ENCODE measurements around the gene SPIB. TPM values are rescaled to one million over a fixed set of nuclear protein-coding genes. Genes with fewer than 3 reads are reported as not detected.

SPIB gene
- total and polyA plus RNA-seq, 2 of the 4 experiments (the other 2 are of a cell fraction): not detected

DNA sequence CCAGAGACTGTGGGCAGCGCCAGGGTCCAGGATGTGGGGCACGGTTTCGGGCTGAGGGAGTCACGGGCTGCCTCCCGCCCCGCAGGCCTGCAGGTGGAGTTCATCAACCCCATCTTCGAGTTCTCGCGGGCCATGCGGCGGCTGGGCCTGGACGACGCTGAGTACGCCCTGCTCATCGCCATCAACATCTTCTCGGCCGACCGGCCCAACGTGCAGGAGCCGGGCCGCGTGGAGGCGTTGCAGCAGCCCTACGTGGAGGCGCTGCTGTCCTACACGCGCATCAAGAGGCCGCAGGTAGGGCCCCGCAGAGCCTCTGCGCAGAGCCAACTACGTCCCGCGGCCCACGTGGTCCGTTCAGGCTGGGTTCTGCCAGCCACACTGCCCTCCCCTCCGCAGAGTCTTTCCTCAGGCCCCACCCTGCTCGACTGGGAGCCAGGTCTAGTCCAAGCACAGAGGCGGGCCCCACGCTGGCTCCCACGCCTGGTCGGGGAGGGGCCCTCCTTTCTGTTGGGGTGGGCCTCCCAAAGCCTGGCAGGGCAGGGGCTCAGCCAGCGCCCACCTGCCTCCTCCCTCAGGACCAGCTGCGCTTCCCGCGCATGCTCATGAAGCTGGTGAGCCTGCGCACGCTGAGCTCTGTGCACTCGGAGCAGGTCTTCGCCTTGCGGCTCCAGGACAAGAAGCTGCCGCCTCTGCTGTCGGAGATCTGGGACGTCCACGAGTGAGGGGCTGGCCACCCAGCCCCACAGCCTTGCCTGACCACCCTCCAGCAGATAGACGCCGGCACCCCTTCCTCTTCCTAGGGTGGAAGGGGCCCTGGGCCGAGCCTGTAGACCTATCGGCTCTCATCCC is 36.6 kb upstream of the SPIB start:
- H2AK5ac ChIP-seq (ENCODE audit: low read depth, low read length): no peak overlapping the region
- in situ Hi-C loops (cut with MboI; ENCODE audit: low sequenced_read_pairs): no loop called here
- peaks cover 42% of the 10 kb centered on the region for H3K36me3 ChIP-seq (ENCODE audit: control insufficient read depth, insufficient read depth, low read length)
- H3K4me1 ChIP-seq (ENCODE audit: control insufficient read depth, insufficient read depth, low read length): no peaks in the 10 kb centered on the region; the same call in 1 of the 2 replicates
- peaks cover 10% of the 10 kb centered on the region for H4K20me1 ChIP-seq (ENCODE audit: insufficient read depth, low read length)
- H3K4me3 ChIP-seq (ENCODE audit: insufficient read depth, low read depth, low read length): no peak overlapping the region
- no peak overlapping the region for H3K9ac ChIP-seq (ENCODE audit: low read depth, low read length)
- H2BK5ac ChIP-seq (ENCODE audit: low read depth, low read length, poor library complexity, severe bottlenecking): no peak overlapping the region
- no peak overlapping the region for H4K91ac ChIP-seq (ENCODE audit: insufficient read depth, low read depth, low read length)
- no peaks in the 10 kb centered on the region for H3K9me3 ChIP-seq (ENCODE audit: control insufficient read depth, insufficient read depth, low read length)
- H2AFZ ChIP-seq (replicated peaks; ENCODE audit: low read length, poor library complexity): no peak overlapping the region
- H4K8ac ChIP-seq (ENCODE audit: low read depth in 2 of 2, low read length in 2 of 2): no peak overlapping the region
- intact Hi-C loops (cut with micrococcal nuclease): no loop called here
- no peak overlapping the region for H3K27ac ChIP-seq (ENCODE audit: insufficient read depth, low read length)
- no peak overlapping the region for H2BK20ac ChIP-seq (ENCODE audit: low read depth, low read length)
- no peak overlapping the region for H3K23ac ChIP-seq (ENCODE audit: low read depth, low read length)
- no peak for ATAC-seq (ENCODE audit: low read depth)
- no peak overlapping the region for H2AK9ac ChIP-seq (replicated peaks; ENCODE audit: low read depth, low read length, poor library complexity)
- no peaks in the 10 kb centered on the region for H3K27me3 ChIP-seq (ENCODE audit: control insufficient read depth, insufficient read depth, low read length)
- peaks cover 6% of the 10 kb centered on the region; the same call in 1 of the 2 replicates for H3K9me1 ChIP-seq (ENCODE audit: insufficient read depth, low read length)
- H4K5ac ChIP-seq (ENCODE audit: low read depth, low read length): no peak overlapping the region
- no peak overlapping the region for H3K4ac ChIP-seq (ENCODE audit: low read depth, low read length)
- no peak for DNase-seq
- no peak overlapping the region for H2BK15ac ChIP-seq (ENCODE audit: low read depth, low read length)
- H3K79me1 ChIP-seq (ENCODE audit: low read depth in 1 of 2, low read length in 2 of 2): peaks cover 0 to 52% of the 10 kb centered on the region in 2 experiments
- 95% methylated on average over 22 of the region's 58 CpGs; no CpG with 5 or more reads in 1 of the 2 experiments for WGBS, 2 experiments (ENCODE audit: extremely low coverage in 2 of 2, insufficient read length in 1 of 2)
- ChIA-PET POLR2A (ENCODE audit: unreplicated experiment) (no interaction called here), CTCF (no interaction called here)
- dilution Hi-C loops (cut with HindIII; ENCODE audit: low sequenced_read_pairs, unreplicated experiment): no loop called here
- H3K4me2 ChIP-seq (ENCODE audit: low read depth, low read length): no peak overlapping the region
- H3K56ac ChIP-seq (ENCODE audit: extremely low read depth, insufficient read depth, low read length): no peak overlapping the region
- no TSS peak for BruUV-seq (replicated peaks)
- H3K18ac ChIP-seq (ENCODE audit: low read depth, low read length): no peak overlapping the region
- no peak overlapping the region for H2BK120ac ChIP-seq (ENCODE audit: low read depth, low read length)
- H3K14ac ChIP-seq (replicated peaks; ENCODE audit: low read depth, low read length): no peak overlapping the region
- TF ChIP-seq RCOR1 (IDR thresholded peaks at IDR 0.05; ENCODE audit: insufficient replicate concordance, low read length): no peak
- TF ChIP-seq RAD21 (IDR thresholded peaks at IDR 0.05; ENCODE audit: low read length): no peak
- no peak for TF ChIP-seq NFE2L2 (IDR thresholded peaks at IDR 0.05; ENCODE audit: low read depth, low read length)
- TF ChIP-seq FOS (IDR thresholded peaks at IDR 0.05; ENCODE audit: low read depth, low read length): no peak
- TF ChIP-seq MAZ (IDR thresholded peaks at IDR 0.05; ENCODE audit: borderline replicate concordance, low read depth, low read length): no peak
- no peak for TF ChIP-seq BHLHE40 (IDR thresholded peaks at IDR 0.05; ENCODE audit: low read depth, low read length)
- TF ChIP-seq SMC3 (IDR thresholded peaks at IDR 0.05; ENCODE audit: low read depth, low read length): no peak
- no peak for TF ChIP-seq POLR2A (IDR thresholded peaks at IDR 0.05; ENCODE audit: low read depth, low read length)
- TF ChIP-seq, protein P1, sequence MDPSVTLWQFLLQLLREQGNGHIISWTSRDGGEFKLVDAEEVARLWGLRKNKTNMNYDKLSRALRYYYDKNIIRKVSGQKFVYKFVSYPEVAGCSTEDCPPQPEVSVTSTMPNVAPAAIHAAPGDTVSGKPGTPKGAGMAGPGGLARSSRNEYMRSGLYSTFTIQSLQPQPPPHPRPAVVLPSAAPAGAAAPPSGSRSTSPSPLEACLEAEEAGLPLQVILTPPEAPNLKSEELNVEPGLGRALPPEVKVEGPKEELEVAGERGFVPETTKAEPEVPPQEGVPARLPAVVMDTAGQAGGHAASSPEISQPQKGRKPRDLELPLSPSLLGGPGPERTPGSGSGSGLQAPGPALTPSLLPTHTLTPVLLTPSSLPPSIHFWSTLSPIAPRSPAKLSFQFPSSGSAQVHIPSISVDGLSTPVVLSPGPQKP (IDR thresholded peaks at IDR 0.05; ENCODE audit: borderline replicate concordance, low read depth, low read length): no peak
- TF ChIP-seq MXI1 (IDR thresholded peaks at IDR 0.05; ENCODE audit: borderline replicate concordance, low read depth, low read length): no peak
- TF ChIP-seq CEBPB (IDR thresholded peaks at IDR 0.05; ENCODE audit: low read depth, low read length): no peak
- TF ChIP-seq, protein P2, sequence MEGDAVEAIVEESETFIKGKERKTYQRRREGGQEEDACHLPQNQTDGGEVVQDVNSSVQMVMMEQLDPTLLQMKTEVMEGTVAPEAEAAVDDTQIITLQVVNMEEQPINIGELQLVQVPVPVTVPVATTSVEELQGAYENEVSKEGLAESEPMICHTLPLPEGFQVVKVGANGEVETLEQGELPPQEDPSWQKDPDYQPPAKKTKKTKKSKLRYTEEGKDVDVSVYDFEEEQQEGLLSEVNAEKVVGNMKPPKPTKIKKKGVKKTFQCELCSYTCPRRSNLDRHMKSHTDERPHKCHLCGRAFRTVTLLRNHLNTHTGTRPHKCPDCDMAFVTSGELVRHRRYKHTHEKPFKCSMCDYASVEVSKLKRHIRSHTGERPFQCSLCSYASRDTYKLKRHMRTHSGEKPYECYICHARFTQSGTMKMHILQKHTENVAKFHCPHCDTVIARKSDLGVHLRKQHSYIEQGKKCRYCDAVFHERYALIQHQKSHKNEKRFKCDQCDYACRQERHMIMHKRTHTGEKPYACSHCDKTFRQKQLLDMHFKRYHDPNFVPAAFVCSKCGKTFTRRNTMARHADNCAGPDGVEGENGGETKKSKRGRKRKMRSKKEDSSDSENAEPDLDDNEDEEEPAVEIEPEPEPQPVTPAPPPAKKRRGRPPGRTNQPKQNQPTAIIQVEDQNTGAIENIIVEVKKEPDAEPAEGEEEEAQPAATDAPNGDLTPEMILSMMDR (conservative IDR thresholded peaks at IDR 0.05; ENCODE audit: low read depth, low read length): no peak
- TF ChIP-seq, protein P3, sequence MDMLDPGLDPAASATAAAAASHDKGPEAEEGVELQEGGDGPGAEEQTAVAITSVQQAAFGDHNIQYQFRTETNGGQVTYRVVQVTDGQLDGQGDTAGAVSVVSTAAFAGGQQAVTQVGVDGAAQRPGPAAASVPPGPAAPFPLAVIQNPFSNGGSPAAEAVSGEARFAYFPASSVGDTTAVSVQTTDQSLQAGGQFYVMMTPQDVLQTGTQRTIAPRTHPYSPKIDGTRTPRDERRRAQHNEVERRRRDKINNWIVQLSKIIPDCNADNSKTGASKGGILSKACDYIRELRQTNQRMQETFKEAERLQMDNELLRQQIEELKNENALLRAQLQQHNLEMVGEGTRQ (IDR thresholded peaks at IDR 0.05; ENCODE audit: low read depth, low read length): no peak
- no peak for TF ChIP-seq MAFK (IDR thresholded peaks at IDR 0.05; ENCODE audit: low read depth, low read length)
- TF ChIP-seq CHD1 (IDR thresholded peaks at IDR 0.05; ENCODE audit: low read depth, low read length): no peak
